Measurements from ENCODE around the gene FAM20A. TPM values are rescaled to one million over a fixed set of nuclear protein-coding genes. Genes with fewer than 3 reads are reported as not detected.

The FAM20A gene
- total and polyA plus RNA-seq, 2 of the 8 experiments (the other 6 are each of a cell fraction or from before 2014, with no cell fraction given) = 3.6 to 11.9 TPM

DNA sequence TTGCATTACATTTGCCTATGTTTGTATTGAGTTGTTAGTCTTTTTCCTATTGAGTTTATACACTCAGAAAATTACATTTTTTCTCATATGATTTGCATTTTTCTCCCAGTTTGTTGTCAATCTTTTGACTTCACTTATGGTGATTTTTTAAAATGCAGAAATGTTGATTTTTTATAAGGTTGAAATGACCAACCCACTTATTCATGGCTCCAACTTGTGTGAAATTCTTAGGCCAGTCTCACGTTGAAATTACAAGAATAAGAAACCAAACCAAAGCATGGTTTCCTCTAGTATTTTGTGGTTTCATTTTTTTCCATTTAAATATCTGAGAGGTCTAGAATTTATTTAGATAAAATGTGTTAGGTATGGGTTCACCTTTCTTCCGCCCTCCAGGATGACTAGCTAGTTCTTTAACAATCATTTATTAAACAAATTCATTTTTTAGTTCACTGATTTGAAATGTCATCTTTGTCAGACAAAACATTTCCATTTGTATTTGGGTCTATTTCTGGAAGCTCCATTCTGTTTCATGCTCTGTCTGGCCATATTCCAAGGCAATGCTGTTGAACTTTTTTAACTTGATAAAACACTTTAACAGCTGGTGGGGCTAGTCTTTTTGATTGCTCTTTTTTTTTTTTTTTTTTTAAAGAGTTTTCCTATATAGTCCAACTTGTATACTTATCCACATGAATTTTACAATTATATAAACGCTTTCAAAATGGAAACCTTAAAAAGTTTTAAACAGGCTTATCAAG lies 40.0 kb downstream of the FAM20A start (continued):
- no peak for TF ChIP-seq BCL11A (IDR thresholded peaks at IDR 0.05; ENCODE audit: low read depth in 2 of 2, low read length in 2 of 2)
- TF ChIP-seq CREB1 (IDR thresholded peaks at IDR 0.05) = no peak
